Endothelial cell of umbilical vein (primary cell): Measurements from ENCODE around the gene LRRC8D.

Experiments
- EZH2 ChIP-seq: IDR thresholded peaks from 2 replicates; pipeline ENCODE4 v1.6.1; 2012; ENCODE audit warnings: borderline replicate concordance, low read depth, mild to moderate bottlenecking, moderate library complexity, low read length, inconsistent platforms; ENCODE audit not compliant: severe bottlenecking
- FOS ChIP-seq: IDR thresholded peaks from 2 replicates; pipeline ENCODE4 v1.6.1; 2011; ENCODE audit warnings: mild to moderate bottlenecking, low read length, moderate library complexity, borderline replicate concordance; ENCODE audit not compliant: insufficient read depth
- JUN ChIP-seq: IDR thresholded peaks from 2 replicates; pipeline ENCODE4 v1.6.1; 2011; ENCODE audit warnings: borderline replicate concordance, low read depth; ENCODE audit not compliant: insufficient read length, insufficient read depth
- POLR2A ChIP-seq: IDR thresholded peaks from 2 replicates; pipeline ENCODE4 v1.6.1; 2012; ENCODE audit warnings: low read depth, mild to moderate bottlenecking, control low read depth, low read length
- POLR2AphosphoS5 ChIP-seq: IDR thresholded peaks from 2 replicates; pipeline ENCODE4 v1.6.1; 2012; ENCODE audit warnings: low read depth, mild to moderate bottlenecking, control low read depth, low read length, moderate library complexity; ENCODE audit not compliant: insufficient read depth
- TF ChIP-seq, protein P1 (sequence below), 2 donors: IDR thresholded peaks; 1 replicate in 1 of 2; 2 replicates in 1 of 2; pipeline ENCODE4 v1.5.1; 2011; ENCODE audit warnings: low read length in 2 of 2, mild to moderate bottlenecking in 2 of 2, moderate library complexity in 2 of 2, control low read depth in 1 of 2, inconsistent platforms in 1 of 2, low read depth in 1 of 2; ENCODE audit not compliant: insufficient read depth in 1 of 2; ENCODE audit errors: extremely low read depth in 1 of 2
- TF ChIP-seq, protein P2 (sequence below): IDR thresholded peaks from 2 replicates; pipeline ENCODE4 v1.6.1; 2011; ENCODE audit not compliant: insufficient read depth, insufficient read length

DNA sequence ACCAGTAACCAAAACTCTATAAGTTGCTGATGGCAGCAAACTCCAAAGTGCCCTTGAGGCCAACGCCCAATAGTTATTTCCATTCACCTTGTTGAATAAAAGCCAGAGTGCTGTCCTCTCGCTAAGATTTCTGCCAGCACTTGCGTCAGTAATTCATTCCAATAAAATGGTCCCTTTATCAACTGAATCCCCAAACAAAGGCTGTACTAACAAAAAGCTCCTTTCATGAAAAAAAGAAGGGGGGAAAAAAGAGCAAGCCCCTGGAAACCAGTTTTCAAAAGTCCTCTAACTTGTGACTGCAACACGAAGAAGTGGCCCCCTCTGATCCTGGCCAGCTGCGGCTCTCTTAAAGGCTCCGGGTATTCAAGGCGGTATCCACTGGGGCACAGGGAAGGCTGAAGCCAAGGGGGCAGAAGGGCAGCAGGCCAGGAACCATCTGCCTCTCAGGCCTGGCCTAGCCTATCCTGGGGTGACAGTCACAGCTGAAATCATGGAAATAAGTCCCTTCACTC, 118.3 kb downstream of the LRRC8D start:
- TF ChIP-seq, protein P1, sequence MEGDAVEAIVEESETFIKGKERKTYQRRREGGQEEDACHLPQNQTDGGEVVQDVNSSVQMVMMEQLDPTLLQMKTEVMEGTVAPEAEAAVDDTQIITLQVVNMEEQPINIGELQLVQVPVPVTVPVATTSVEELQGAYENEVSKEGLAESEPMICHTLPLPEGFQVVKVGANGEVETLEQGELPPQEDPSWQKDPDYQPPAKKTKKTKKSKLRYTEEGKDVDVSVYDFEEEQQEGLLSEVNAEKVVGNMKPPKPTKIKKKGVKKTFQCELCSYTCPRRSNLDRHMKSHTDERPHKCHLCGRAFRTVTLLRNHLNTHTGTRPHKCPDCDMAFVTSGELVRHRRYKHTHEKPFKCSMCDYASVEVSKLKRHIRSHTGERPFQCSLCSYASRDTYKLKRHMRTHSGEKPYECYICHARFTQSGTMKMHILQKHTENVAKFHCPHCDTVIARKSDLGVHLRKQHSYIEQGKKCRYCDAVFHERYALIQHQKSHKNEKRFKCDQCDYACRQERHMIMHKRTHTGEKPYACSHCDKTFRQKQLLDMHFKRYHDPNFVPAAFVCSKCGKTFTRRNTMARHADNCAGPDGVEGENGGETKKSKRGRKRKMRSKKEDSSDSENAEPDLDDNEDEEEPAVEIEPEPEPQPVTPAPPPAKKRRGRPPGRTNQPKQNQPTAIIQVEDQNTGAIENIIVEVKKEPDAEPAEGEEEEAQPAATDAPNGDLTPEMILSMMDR (IDR thresholded peaks at IDR 0.05; ENCODE audit: extremely low read depth in 1 of 2, insufficient read depth in 1 of 2, low read depth in 1 of 2, low read length in 2 of 2), result no peak
- TF ChIP-seq EZH2 (no peak), POLR2AphosphoS5 (no peak), JUN (no peak), POLR2A (no peak), FOS (no peak)
- TF ChIP-seq, protein P2, sequence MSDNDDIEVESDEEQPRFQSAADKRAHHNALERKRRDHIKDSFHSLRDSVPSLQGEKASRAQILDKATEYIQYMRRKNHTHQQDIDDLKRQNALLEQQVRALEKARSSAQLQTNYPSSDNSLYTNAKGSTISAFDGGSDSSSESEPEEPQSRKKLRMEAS, result no peak
